ENCODE data around the gene B3GAT3.

GRCh38 chr11:62569611-62570010 lies 52.2 kb downstream of the B3GAT3 start:
- no peak for TF ChIP-seq POLR2A (IDR thresholded peaks at IDR 0.05; ENCODE audit: low read depth, low read length)
- TF ChIP-seq CTCF (IDR thresholded peaks at IDR 0.05; ENCODE audit: extremely low read depth in 1 of 2, insufficient read depth in 1 of 2, low read depth in 1 of 2, low read length in 2 of 2) = no peak
- TF ChIP-seq MAX (IDR thresholded peaks at IDR 0.05; ENCODE audit: insufficient read depth, insufficient read length) = no peak
- no peak for TF ChIP-seq POLR2AphosphoS5 (IDR thresholded peaks at IDR 0.05; ENCODE audit: insufficient read depth, low read depth, low read length)
- no peak for TF ChIP-seq MYC (IDR thresholded peaks at IDR 0.05; ENCODE audit: low read depth, low read length)
- no peak for TF ChIP-seq EZH2 (IDR thresholded peaks at IDR 0.05; ENCODE audit: borderline replicate concordance, low read depth, low read length, severe bottlenecking)

All from endothelial cell of umbilical vein (primary cell).